Mesenchymal stem cell (in vitro differentiated cells and primary cell): ENCODE results near the gene GSK3B.

ENCODE experiments used
- DNase-seq: peaks from one replicate; pipeline ENCODE4 v3.0.0-alpha.2; 2013
- H2AFZ ChIP-seq: one replicate; pipeline ENCODE4 v1.6.1; 2013; ENCODE audit warnings: low read depth, mild to moderate bottlenecking, control low read depth, inconsistent platforms, low read length, moderate library complexity
- H2AK5ac ChIP-seq: 2 replicates; pipeline ENCODE4 v1.6.1; 2013; ENCODE audit warnings: low read length, moderate library complexity, mild to moderate bottlenecking, inconsistent platforms; ENCODE audit not compliant: severe bottlenecking
- H2BK120ac ChIP-seq: one replicate; pipeline ENCODE4 v1.6.1; 2013; ENCODE audit warnings: low read depth, mild to moderate bottlenecking, inconsistent platforms, low read length, moderate library complexity
- H2BK12ac ChIP-seq, 2 experiments: one replicate each; pipeline ENCODE4 v1.6.1; 2013; ENCODE audit warnings: inconsistent platforms in 2 of 2, low read length in 2 of 2, mild to moderate bottlenecking in 2 of 2, moderate library complexity in 2 of 2, control low read depth in 1 of 2
- H2BK15ac ChIP-seq: one replicate; pipeline ENCODE4 v1.6.1; 2013; ENCODE audit warnings: mild to moderate bottlenecking, low read depth, inconsistent platforms; ENCODE audit not compliant: poor library complexity, severe bottlenecking
- H2BK5ac ChIP-seq: 2 replicates; pipeline ENCODE4 v1.6.1; 2013; ENCODE audit warnings: low read depth, mild to moderate bottlenecking, low read length, control low read depth, inconsistent platforms; ENCODE audit not compliant: poor library complexity, severe bottlenecking
- H3K14ac ChIP-seq, 2 experiments: one replicate each; pipeline ENCODE4 v1.6.1; 2013; ENCODE audit warnings: inconsistent platforms in 2 of 2, low read length in 2 of 2, control low read depth in 1 of 2, mild to moderate bottlenecking in 1 of 2, moderate library complexity in 1 of 2
- H3K18ac ChIP-seq, 2 experiments: one replicate each; pipeline ENCODE4 v1.6.1; 2013; ENCODE audit warnings: inconsistent platforms in 2 of 2, low read length in 2 of 2, control low read depth in 1 of 2, low read depth in 1 of 2, mild to moderate bottlenecking in 1 of 2
- H3K23ac ChIP-seq, 2 experiments: one replicate each; pipeline ENCODE4 v1.6.1; 2013; ENCODE audit warnings: inconsistent platforms in 2 of 2, low read length in 2 of 2, mild to moderate bottlenecking in 2 of 2, moderate library complexity in 2 of 2, control low read depth in 1 of 2
- H3K27ac ChIP-seq: 2 replicates; pipeline ENCODE4 v1.5.1; 2013; ENCODE audit warnings: mild to moderate bottlenecking, moderate library complexity, low read length, control low read depth, inconsistent platforms; ENCODE audit not compliant: poor library complexity, severe bottlenecking
- H3K27me3 ChIP-seq, 2 experiments: 2 replicates each; pipeline versions ENCODE4 v1.6.1 to v1.7.0; 2013; ENCODE audit warnings: low read length in 2 of 2, mild to moderate bottlenecking in 2 of 2, moderate library complexity in 2 of 2, control low read depth in 1 of 2, inconsistent platforms in 1 of 2; ENCODE audit not compliant: control insufficient read depth in 1 of 2, insufficient read depth in 1 of 2
- H3K36me3 ChIP-seq, 2 experiments: 2 replicates each; pipeline versions ENCODE4 v1.6.1 to v1.7.0; 2013; ENCODE audit warnings: low read length in 2 of 2, control low read depth in 1 of 2, inconsistent platforms in 1 of 2, low read depth in 1 of 2, mild to moderate bottlenecking in 1 of 2; ENCODE audit not compliant: insufficient read depth in 2 of 2, control insufficient read depth in 1 of 2
- H3K4ac ChIP-seq, 2 experiments: one replicate each; pipeline ENCODE4 v1.6.1; 2013; ENCODE audit warnings: inconsistent platforms in 2 of 2, low read length in 2 of 2, mild to moderate bottlenecking in 2 of 2, moderate library complexity in 2 of 2, control low read depth in 1 of 2, low read depth in 1 of 2
- H3K4me1 ChIP-seq: 2 replicates; pipeline ENCODE4 v1.6.1; 2013; ENCODE audit warnings: low read depth, low read length, control low read depth; ENCODE audit not compliant: control insufficient read depth, insufficient read depth
- H3K4me2 ChIP-seq: 2 replicates; pipeline ENCODE4 v1.6.1; 2013; ENCODE audit warnings: low read length, mild to moderate bottlenecking, inconsistent platforms; ENCODE audit not compliant: poor library complexity, severe bottlenecking
- H3K4me3 ChIP-seq, 2 experiments: 2 replicates each; pipeline versions ENCODE4 v1.5.1 to v1.7.0; 2013; ENCODE audit warnings: low read length in 2 of 2, mild to moderate bottlenecking in 2 of 2, control low read depth in 1 of 2, low read depth in 1 of 2; ENCODE audit not compliant: insufficient read depth in 1 of 2
- H3K79me1 ChIP-seq: replicated peaks from 2 replicates; pipeline ENCODE4 v1.6.1; 2013; ENCODE audit warnings: mild to moderate bottlenecking, control low read depth, low read length, inconsistent platforms; ENCODE audit not compliant: poor library complexity, severe bottlenecking
- H3K9ac ChIP-seq: 2 replicates; pipeline ENCODE4 v1.7.0; 2013; ENCODE audit warnings: mild to moderate bottlenecking, low read length, moderate library complexity
- H3K9me3 ChIP-seq: 2 replicates; pipeline ENCODE4 v1.7.0; 2013; ENCODE audit warnings: mild to moderate bottlenecking, low read length; ENCODE audit not compliant: control insufficient read depth
- H4K8ac ChIP-seq: one replicate; pipeline ENCODE4 v1.6.1; 2013; ENCODE audit warnings: inconsistent platforms, mild to moderate bottlenecking, low read length, moderate library complexity
- H4K91ac ChIP-seq: one replicate; pipeline ENCODE4 v1.6.1; 2013; ENCODE audit warnings: mild to moderate bottlenecking, low read length, inconsistent platforms
- WGBS: methylation state at CpG from one replicate; pipeline ENCODE4 v1.1.7; 2013; ENCODE audit warnings: mixed read lengths; 5-methylcytosine and 5-hydroxymethylcytosine counted together

GSK3B gene

DNA sequence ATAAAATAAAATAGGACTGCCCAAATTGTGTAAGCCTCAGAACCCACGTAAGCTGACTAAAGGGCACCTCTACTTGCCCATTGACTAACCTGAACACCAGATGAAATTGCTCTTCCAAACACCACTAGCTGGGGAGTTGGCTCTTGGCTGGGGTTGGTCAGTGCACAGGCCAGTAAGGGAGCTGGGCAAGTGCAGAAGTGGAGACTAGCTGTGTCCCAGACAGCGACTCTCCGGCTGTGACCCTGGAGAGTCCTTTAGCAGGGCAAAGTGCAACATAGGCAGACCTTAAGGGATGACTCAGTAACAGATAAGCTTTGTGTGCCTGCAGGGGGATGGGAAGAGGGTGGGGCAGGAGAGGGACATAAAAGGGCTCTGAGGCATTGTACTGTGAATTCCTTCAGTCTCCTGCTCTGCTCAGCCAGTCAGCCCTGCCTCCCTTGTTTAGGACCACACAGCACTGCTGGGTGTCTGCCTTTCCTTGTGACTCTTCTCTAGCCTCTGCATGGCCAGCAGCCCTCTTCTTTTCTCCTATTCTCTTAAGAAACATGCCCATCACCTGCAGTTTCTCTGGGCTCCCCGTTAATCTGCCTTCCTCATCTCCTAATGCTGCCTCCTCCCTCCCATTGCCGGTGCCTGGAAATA is 299.2 kb downstream of the GSK3B start:
- H3K27me3 ChIP-seq: peaks cover 0 to 16% of the 10 kb centered on the region in 2 experiments
- DNase-seq: peak; percentile 11
- no peak overlapping the region for H2BK12ac ChIP-seq
- no peak overlapping the region for H3K9ac ChIP-seq
- H3K4ac ChIP-seq: no peak overlapping the region
- H3K27ac ChIP-seq: no peak overlapping the region
- no peak overlapping the region for H2BK5ac ChIP-seq
- WGBS: 36% methylated on average over 5 of the region's 5 CpGs
- H2BK15ac ChIP-seq: peak overlapping the region; percentile 60
- no peak overlapping the region for H3K4me2 ChIP-seq
- no peak overlapping the region for H3K14ac ChIP-seq
- H3K9me3 ChIP-seq: no peaks in the 10 kb centered on the region
- no peak overlapping the region for H3K18ac ChIP-seq
- H3K36me3 ChIP-seq: no peaks in the 10 kb centered on the region
- H4K8ac ChIP-seq: no peak overlapping the region
- H2BK120ac ChIP-seq: no peak overlapping the region
- H3K23ac ChIP-seq: no peak overlapping the region
- H3K4me3 ChIP-seq: no peak overlapping the region
- no peak overlapping the region for H4K91ac ChIP-seq
- no peaks in the 10 kb centered on the region for H3K79me1 ChIP-seq
- H2AK5ac ChIP-seq: no peak overlapping the region
- peaks cover 2% of the 10 kb centered on the region for H3K4me1 ChIP-seq
- H2AFZ ChIP-seq: no peak overlapping the region

DNA sequence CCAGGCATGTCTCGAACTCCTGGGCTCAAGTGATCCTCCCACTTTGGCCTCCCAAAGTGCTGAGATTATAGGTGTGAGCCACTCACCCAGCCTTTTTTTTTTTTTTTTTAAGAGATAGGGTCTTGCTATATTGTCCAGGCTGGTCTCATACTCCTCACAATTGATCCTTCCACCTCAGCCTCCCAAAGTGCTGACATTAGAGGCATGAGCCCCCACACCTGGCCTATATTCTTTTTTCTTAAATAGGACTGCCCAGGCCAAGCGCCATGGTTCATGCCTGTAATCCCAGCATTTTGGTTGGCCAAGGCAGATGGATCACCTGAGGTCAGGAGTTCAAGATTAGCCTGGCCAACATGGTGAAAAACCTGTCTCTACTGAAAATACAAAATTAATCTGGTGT is 299.8 kb downstream of the GSK3B start:
- DNase-seq: no peak
- Histone ChIP-seq H2BK12ac (no peak overlapping the region), H3K36me3 (no peaks in the 10 kb centered on the region), H3K4me1 (peaks cover 2% of the 10 kb centered on the region), H2BK15ac (no peak overlapping the region), H3K23ac (no peak overlapping the region), H3K27ac (no peak overlapping the region), H3K9me3 (no peaks in the 10 kb centered on the region), H2BK120ac (no peak overlapping the region), H4K91ac (no peak overlapping the region), H3K4me3 (no peak overlapping the region), H3K4ac (no peak overlapping the region), H2AK5ac (no peak overlapping the region), H2AFZ (no peak overlapping the region), H3K79me1 (no peaks in the 10 kb centered on the region), H3K4me2 (no peak overlapping the region), H3K18ac (no peak overlapping the region), H4K8ac (no peak overlapping the region), H3K14ac (no peak overlapping the region), H3K9ac (no peak overlapping the region), H2BK5ac (no peak overlapping the region), H3K27me3 (peaks cover 0 to 16% of the 10 kb centered on the region in 2 experiments)
- WGBS: 87% methylated on average over 1 of the region's 2 CpGs

DNA sequence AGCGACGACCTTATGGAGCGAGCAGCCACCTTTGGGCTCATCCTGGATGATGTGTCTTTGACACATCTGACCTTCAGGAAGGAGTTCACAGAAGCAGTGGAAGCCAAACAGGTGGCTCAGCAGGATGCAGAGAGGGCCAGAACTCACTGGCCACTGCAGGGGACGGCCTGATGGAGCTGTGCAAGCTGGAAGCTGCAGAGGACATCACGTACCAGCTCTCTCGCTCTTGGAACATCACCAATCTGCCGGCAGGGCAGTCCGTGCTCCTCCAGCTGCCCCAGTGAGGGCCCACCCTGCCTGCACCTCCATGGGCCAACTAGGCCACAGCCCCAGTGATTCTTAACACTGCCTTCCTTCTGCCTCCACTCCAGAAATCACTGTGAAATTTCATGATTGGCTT is 302.0 kb downstream of the GSK3B start:
- H2BK5ac ChIP-seq: no peak overlapping the region
- WGBS: 97% methylated on average over 8 of the region's 8 CpGs
- H3K4me3 ChIP-seq: no peak overlapping the region
- no peak overlapping the region for H3K18ac ChIP-seq
- no peak overlapping the region for H2AFZ ChIP-seq
- H3K4me1 ChIP-seq: peaks cover 2% of the 10 kb centered on the region
- no peak overlapping the region for H3K27ac ChIP-seq
- H3K27me3 ChIP-seq: peaks cover 0 to 7% of the 10 kb centered on the region in 2 experiments
- no peak overlapping the region for H4K91ac ChIP-seq
- no peak overlapping the region for H3K4me2 ChIP-seq
- no peak overlapping the region for H4K8ac ChIP-seq
- H2BK15ac ChIP-seq: no peak overlapping the region
- H3K9ac ChIP-seq: no peak overlapping the region
- DNase-seq: no peak
- H3K79me1 ChIP-seq: no peaks in the 10 kb centered on the region
- H3K36me3 ChIP-seq: no peaks in the 10 kb centered on the region
- no peak overlapping the region for H3K14ac ChIP-seq
- no peak overlapping the region for H2BK12ac ChIP-seq
- H2BK120ac ChIP-seq: no peak overlapping the region
- no peak overlapping the region for H3K23ac ChIP-seq
- H2AK5ac ChIP-seq: no peak overlapping the region
- no peaks in the 10 kb centered on the region for H3K9me3 ChIP-seq
- H3K4ac ChIP-seq: no peak overlapping the region

DNA sequence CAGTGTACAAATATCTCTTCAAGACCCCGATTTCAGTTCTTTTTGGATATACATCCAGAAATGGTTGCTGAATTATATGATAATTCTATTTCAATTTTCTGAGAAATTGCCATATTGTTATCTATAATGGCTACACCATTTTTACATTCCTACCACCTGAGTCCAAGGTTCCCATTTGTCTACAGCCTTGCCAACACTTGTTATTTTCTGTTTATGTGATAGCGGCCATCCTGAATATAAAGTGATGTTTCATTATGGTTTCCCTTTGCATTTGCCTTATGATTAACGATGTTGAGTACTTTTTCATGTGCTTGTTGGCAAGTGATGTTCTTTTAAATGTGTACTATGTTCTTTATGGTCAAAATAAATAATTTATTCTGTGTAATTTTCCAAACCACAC is 303.9 kb downstream of the GSK3B start:
- Histone ChIP-seq H2BK5ac (no peak overlapping the region), H3K9ac (no peak overlapping the region), H3K23ac (no peak overlapping the region), H2AK5ac (no peak overlapping the region), H3K4me2 (no peak overlapping the region), H3K4ac (no peak overlapping the region), H3K27ac (no peak overlapping the region), H3K79me1 (no peaks in the 10 kb centered on the region), H4K8ac (no peak overlapping the region), H3K18ac (no peak overlapping the region), H4K91ac (no peak overlapping the region), H3K14ac (no peak overlapping the region), H3K4me3 (no peak overlapping the region), H2AFZ (no peak overlapping the region), H3K4me1 (peaks cover 2% of the 10 kb centered on the region), H2BK15ac (no peak overlapping the region), H2BK120ac (no peak overlapping the region), H3K27me3 (no peaks in the 10 kb centered on the region), H2BK12ac (no peak overlapping the region), H3K36me3 (no peaks in the 10 kb centered on the region), H3K9me3 (no peaks in the 10 kb centered on the region)
- no peak for DNase-seq
- no CpG with 5 or more reads among the region's 3 CpGs for WGBS
